Stimulated activated CD4-positive, alpha-beta T cell treated with anti-CD3 and anti-CD28 coated beads, Interleukin-15, amount 100 ng/mL, for 24 hours (primary cell): ENCODE results near the gene ELL.
A peak's percentile ranks its signal among the peaks of the same experiment; 100 is the strongest.
"Not testable (repeated sequence)": the region's sequence is repeated elsewhere in the genome, so short reads cannot be mapped to it uniquely, and the experiment has no call there.

ENCODE experiments used
- DNase-seq: peaks from one replicate; pipeline ENCODE4 v3.0.0-alpha.2; 2020

Gene ELL

DNA sequence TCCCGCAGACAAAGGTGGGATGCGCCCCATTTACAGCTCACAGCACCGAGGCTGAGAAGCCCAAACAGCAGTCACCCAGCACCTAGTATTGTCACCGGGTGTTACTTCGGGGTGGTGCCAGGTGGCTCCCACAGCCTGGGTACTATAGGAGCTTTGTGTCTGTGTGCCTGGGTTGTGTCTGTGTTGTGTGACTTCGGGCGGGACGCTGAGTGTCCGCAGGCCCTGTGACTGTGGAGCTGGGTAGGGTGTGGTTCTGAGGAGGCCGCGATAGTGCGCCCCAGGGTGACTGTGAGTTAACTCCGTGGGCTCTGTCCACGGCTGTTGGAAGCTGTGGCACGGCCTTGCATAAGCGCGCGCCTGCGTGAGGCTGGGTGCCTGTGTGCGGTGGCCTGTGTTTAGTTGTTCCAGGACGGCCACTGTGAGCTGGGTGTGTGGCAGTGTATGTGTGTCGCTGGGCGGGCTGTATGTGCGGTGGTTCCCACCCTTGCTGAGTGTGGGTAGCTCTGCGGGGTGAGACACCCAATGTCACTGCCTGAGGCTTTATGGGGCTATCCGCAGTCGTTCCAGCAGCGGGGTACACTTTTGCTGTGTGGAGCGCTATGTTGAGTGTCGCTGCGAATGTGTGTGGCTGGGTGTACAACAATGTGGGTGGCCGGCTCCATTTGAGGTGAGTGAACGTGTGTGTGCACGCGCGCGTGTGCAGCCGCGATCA is 103.2 kb downstream of the ELL start:
- peak; percentile 51 for DNase-seq

DNA sequence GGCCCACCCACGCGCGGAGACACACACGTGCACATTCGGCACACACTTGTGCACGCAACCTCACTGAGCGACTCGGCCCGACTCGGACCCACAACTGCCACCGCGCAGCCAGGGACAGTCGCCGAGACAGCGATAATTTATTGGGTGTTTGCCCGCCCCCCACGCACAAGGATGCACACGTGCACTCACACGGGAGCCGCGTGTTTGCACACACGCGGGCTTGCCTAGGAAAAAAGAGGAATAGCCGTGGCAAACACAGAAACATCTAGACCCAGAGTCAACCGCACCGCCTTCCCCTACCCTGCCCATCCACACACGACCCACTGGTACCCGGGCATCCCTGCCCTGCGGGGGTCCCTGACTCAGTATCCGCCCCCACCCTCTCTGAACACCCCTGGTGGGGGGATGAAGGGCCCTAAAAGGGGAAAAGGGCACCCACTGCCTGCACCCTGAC is 103.8 kb downstream of the ELL start:
- DNase-seq: peak; percentile 66

DNA sequence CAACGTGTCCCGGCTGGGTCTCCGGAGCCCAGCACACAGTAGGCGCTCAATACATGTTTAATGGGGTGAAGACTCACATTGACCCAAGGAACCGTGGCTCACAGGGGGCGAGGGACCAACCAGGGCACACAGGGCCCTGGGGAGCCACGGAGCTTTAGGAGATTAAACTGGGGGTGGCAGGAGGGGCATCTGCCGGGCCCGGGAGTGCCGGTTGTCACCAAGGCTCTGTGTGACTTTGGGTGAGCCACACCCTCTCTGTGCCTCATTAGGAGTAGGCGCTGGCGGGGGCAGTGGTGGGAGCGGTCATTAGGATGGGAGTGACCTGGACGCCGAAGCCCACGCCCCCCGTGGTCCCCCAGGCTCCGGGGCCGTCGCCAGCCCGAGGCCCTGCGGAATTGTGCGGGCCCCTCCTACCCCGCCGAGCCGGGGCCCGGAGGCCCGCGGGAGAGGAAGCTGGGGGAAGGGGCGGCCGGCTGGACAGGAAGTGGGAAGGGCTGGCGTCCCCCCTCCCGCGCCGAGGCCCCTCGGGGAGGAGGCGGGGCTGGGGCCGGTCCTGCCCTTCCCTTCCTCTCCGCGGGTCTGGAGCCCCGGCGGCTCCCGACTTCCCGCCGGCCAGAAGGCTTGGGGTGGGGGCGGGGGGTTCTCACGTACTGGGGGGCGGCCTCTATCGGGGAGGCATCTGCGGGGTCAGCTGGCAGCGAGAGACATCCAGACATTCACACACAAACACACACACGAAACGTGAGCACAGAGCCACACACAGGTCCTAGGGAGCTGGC is 104.4 kb downstream of the ELL start:
- peak; percentile 59 for DNase-seq

DNA sequence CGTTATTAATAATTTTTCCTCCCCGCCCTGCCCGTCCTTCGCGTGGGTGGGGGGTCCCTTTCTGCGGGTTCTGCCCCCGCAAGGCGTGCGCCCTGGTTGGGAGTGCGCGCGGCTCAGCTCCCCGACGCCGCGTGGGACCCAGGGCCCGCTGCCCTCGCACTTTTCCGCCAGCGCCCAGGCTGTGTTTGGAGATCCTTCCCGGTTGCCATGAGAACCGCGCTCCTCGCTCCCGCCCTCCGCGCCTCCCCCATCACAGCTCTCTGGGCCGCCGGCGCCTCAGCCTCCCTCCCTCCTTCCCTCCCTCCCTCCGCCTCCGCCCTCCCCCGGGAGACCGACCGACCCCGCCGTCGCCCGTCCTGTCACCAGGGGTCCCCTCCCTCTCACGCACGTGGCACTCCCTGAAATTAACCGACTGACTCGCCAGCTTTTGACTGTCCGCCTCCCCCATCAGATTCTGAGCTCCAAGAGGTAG is 105.1 kb downstream of the ELL start:
- peak; percentile 80 for DNase-seq

DNA sequence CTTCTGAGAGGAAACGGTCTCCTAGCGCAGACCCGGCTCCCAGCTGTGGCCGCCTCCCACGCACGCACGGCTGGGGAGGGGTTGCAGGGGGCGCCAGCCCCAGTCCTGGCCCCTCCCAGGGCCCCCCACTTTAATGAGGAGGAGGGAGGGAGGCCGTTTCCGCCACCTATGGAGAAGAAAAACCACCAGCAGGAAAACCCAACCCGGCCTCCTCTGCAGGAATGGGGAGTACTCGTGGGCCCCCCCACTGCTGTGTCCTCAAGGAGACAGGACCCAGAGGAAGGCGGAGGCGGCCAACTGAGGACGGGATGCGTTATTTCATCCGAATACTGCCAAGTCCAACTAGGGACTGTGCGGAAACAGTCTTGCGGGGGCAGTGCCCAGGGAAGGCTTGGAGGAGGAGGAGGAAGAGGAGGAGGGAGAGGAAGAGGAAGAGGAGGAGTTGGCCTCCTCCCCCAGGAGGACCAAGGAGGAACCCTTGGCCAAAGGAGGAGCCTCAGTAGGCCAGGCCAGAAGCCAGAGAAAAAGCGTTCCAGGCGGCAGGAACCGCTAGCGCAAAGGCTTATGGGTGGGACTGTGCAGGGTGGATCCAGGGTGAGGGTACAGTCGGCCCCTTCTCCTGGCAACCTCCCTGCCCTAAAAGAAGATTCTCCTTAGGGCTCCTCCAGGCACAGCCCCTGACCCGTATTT is 106.5 kb downstream of the ELL start:
- DNase-seq: peak; percentile 36

DNA sequence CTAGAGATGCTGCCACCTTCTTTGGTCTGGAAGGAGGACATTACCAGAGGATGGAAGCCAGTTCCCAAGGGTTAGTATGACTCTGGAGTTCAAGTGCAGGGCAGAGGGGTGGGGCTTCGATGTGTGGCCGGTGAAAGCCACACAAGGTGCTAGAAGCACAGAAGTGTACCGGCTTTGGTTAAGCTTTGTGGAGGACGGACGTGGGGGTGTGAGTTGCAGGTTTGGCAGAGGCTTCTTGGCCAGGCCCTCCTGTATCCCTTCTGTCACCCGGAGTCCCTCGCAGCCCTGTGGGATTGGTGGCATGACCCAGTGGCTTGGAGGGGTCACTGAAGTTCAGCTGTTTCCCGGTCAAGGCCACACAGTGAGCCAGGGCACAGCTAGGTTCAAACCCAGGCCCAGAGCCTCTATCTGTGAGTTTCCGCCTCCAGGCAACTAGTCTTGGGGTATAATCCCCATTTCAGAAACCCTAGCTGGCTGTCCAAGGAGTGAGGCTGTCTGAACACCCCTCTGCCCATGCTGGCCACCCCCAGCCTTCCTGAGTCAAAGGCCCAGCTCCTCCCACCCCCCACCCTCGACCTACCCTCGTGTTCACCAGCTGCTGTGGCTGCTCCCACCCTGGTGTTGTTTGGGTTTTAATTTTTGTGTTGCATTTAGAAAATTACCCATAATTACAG is 107.2 kb downstream of the ELL start:
- no peak for DNase-seq

DNA sequence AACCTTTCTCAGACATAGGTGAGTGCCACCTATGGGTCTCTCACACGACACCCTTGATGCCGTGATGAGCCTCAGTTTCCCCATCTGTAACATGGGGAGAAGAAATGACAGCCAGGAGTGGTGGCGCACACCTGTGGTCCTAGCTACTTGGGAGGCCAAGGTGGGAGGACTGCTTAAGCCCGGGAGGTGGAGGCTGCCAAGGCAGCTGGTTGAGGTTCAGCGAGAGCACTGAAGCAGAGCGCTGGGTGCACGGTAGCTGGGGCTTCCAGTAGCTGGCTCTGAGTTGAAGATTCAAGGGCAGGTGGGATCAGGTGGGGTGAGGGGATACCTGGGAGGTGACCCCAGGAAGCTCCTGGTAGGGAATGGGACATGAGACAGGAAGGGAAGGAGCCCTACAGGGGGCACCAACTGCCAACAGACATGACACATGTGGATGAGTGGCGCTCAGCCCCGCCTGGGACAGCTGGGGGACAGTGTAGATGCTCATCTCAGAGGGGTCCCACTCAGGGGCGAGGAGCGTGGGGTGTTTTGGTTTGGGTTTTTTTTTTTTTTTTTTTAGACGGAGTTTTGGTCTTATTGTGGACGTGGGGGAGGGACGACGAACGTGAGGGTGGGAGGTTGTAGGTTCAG is 109.1 kb downstream of the ELL start:
- no peak for DNase-seq

DNA sequence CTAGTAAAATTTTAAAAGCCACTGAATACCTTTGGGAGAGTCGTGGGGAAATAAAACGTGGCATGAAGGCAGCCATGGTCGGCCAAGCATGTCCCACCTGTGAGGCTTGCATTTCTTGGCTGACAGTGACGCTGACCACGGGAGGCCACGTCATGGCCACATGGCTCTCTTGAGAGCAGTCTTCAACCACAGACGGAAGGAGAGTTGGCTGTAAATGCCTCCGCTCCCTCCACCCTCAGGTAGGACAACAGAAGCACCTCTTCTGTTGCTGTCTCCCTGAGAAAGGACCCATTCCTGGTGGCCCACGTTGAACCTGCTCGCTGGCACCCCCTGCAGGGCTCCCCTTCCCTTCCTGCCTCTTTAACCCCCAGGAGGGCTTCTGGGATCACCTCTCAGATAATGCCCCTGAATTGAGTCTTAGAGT is 113.8 kb downstream of the ELL start:
- peak; percentile 53 for DNase-seq

DNA sequence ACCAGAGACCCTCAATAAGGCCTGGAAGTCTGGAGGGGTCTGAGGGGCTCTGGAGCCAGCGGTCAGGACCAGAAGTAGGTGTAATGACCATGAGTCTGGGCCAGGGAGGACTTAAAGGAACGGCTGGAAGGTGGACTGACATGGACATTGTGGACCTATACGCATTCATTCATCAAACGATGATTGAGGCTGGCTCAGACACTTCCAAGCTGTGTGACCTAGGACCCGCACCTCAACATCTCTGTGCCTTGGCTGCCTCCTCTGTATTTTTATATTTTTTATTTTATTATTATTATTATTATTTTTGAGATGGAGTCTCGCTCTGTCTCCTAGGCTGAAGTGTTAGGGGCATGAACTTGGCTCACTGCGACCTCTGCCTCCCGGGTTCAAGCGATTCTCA is 115.1 kb downstream of the ELL start:
- DNase-seq: no peak

DNA sequence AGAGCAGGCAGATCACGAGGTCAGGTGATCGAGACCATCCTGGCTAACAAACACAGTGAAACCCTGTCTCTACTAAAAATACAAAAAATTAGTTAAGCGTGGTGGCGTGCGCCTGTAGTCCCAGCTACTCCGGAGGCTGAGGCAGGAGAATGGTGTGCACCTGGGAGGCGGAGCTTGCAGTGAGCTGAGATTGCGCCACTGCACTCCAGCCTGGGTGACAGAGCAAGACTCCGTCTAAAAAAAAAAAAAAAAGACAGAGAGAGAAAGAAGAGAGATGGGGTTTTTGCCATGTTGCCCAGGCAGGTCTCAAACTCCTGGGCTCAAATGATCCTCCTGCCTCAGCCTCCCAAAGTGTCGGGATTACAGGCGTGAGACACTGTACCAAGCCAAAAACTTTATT is 116.1 kb downstream of the ELL start:
- DNase-seq: not testable (repeated sequence)

DNA sequence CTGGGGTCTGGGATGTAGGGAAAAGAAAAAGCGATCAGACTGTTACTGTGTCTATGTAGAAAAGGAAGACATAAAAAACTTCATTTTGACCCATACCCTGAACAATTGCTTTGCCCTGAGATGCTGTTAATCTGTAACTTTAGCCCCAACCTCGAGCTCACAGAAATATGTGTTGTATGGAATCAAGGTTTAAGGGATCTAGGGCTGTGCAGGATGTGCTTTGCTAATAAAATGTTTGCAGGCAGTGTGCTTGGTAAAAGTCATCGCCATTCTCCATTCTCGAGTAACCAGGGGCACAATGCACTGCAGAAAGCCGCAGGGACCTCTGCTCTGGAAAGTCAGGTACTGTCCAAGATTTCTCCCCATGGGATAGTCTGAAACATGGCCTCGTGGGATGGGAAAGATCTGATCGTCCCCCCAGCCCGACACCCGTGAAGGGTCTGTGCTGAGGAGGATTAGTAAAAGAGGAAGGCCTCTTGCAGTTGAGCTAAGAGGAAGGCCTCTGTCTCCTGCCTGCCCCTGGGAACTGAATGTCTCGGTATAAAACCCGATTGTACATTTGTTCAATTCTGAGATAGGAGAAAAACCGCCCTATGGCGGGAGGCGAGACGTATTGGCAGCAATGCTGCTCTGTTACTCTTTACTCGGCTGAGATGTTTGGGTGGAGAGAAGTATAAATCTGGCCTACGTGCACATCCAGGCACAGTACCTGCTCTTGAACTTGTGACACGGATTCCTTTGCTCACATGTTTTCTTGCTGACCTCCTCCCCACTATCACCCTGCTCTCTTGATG is 119.2 kb downstream of the ELL start:
- DNase-seq: not testable (repeated sequence)

DNA sequence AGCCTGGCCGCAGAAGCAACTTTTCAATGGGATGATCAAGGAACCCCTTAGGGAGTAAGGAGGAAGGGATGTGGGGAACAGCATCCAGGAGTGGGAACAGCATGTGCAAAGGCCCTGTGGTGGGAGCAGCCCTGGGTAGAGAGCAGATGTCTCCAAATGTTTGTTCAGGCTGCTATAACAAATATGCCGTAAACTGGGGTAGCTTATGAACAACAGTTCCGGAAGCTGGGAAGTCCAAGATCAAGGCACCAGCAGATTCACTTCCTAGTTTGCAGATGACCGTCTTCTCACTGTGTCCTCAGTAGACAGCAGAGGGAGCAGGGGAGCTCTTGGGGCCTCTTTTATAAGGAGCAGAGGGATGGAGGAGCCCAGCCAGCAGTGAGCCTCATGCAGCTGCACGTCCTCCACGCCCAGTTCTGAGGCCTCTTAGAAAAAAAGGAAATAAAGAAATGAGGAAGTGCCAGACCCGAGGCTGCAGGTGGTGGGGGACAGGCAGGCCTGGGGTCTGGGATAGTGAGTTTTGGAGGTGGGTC is 120.2 kb downstream of the ELL start:
- DNase-seq: no peak

DNA sequence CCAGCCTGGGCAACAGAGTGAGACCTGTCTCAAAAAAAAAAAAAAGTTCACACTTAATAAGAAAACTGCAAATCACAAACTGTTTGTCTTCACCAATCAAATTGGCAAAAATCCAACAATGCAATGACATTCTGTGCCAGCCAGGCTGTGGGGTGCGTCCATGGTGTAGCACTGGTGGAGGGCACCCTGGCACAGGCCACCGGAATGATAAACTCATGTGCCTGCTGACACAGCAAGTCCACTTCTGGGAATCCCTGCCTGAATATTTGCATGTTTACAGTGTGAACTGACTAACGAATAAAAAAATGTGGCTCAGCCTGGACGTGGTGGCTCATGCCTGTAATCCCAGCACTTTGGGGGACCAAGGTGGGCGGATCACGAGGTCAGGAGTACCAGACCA is 122.9 kb downstream of the ELL start:
- DNase-seq: no peak

DNA sequence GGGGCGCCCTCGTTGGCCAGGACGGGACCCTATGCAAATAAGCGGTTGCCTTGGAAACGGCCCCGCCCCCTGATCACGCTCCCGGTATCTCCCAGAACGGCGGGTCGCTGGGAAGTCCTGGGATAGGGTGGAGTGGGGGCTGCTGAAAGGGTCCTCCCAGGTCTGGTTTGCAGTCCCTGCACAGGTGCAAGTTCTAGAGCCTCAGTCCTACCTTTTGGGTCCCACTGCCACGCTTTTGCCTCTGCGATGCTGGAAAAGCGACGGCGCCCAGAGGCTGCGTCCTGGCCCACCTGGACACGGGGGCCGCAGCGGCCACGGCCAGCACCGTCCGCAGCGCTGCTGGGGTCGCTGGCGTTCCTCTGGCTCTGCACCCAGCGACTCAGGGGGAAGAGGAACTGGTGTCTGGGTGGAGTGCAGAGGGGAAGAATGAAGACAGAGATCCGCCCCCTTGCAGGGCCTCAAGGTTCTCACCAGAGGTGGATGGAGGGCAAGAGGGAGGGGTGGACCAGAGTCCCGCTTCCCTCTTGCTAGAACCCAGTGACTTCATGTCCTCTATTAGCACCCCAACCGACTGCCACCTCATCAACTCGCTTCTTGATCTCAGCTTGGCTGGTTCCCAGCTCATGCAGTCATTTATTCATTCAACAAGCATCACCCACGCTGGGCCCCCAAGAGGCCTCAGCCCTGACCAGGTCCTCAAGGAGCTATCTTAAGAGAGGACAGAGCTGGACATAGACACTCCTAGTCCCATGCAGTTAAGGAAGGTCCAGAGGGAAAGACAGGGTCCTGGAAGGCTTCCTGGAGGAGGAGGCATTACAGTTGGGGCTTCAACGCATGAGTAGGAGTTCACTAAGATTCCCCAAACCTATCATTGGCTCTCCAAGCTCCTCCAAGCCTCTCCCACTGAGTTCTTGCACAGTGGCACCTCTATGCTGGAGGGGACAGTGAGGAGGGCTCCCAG is 124.3 kb downstream of the ELL start, which contains the start of gene LRRC25:
TSS of gene LRRC25 (minus strand) at position 381 of the 961 bp plus-strand sequence. CDS start 659 bp downstream, outside the sequence.
- no peak for DNase-seq

DNA sequence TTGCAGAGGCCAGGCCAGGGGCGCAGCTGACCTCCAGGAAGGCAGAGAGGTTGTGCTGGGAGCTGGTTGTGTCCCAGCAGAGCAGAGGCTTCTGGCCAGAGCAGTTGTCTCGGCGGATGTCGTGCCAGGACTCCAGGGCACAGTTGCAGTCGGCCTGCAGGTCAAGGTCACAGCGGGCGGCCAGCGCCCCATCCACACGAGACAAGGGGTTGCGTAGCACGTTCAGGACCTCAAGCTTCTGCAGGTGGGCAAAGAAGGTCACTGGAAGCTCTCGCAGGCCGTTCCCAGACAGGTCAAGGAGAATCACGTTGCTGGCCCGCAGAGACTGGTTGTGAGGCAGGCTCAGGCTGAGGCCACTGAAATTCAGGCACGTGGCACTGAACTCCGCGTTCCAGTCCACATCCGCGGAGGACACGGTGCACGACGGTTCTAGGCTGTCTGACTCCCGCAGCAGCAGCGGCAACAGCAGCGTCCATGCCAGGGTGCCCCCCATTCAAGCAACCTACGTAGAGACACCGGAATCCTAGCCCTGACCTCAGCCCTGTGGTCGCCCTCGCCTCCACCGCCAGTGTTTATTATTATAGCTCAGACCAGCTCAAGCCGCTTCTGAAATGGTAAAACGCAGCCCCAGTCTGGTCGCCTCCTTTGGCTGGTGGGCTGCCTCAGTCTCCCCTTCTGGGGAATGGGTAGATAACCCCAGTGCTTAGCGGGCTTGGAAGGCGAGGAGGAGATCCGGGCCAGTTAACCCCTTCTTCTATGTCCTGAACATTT is 125.2 kb downstream of the ELL start:
- no peak for DNase-seq

DNA sequence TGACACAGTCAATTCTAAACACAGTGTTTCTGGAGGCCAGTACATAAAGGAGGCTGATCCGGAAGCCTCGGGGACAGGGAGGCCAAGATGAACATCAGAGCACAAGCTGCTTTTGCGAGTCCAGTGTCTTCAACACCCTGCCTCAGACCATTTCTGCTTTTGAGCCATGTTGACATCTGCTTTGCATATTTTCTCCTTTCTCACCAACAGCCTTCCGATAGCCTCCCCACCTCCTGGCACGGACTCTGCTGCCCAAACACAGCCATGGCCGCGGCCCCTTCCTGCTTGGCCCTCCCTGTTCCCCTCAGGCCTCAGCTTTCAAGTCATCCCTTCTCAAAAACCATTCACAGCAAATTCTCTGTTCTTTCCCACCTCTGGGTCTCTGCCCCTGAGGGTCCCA is 128.0 kb downstream of the ELL start:
- DNase-seq: no peak

DNA sequence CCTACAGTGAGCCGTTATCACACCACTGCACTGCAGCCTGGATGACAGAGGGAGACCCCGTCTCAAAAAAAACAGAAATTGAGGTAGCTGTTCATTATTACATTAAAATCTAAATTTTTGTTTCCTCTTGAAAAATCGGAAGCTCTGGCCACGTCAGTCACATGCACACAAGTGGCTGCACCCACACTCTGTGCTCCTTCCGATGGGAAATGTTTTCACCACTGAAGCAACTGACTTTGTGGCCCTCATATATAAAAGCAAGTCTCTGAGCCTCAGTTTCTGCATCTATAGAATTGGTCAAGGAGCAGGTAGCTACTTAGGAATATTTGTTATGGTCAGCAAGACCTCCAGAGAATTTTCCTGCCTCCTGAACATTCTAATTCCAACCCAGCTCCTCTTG is 128.9 kb downstream of the ELL start:
- no peak for DNase-seq
